Measurements from ENCODE around the gene MRGPRF.

- TF ChIP-seq CTCF (IDR thresholded peaks at IDR 0.05 in 2 of 3, conservative IDR thresholded peaks at IDR 0.05 in 1 of 3; ENCODE audit: borderline replicate concordance in 1 of 3, insufficient read depth in 1 of 3, low read depth in 2 of 3, low read length in 2 of 3), result no peak
- no peak for TF ChIP-seq EZH2phosphoT487 (IDR thresholded peaks at IDR 0.05; ENCODE audit: borderline replicate concordance)
- no peak for TF ChIP-seq REST (IDR thresholded peaks at IDR 0.05; ENCODE audit: low read depth)
- no peak for TF ChIP-seq FOSL1 (IDR thresholded peaks at IDR 0.05; ENCODE audit: low read depth)
- no peak for TF ChIP-seq POLR2A (IDR thresholded peaks at IDR 0.05; ENCODE audit: borderline replicate concordance, extremely low read depth, insufficient read depth, insufficient read length)
- TF ChIP-seq EZH2 (IDR thresholded peaks at IDR 0.05), result no peak
- no peak for TF ChIP-seq ZBTB33 (IDR thresholded peaks at IDR 0.05; ENCODE audit: extremely low read depth, insufficient replicate concordance, low read length)
These were observed 42.8 kb upstream of the MRGPRF start for GRCh38 chr11:69055598-69056516.
